Sigmoid colon (tissue), 4 donors: Measurements from ENCODE around the gene CACNA1D.

Experiments used
- EP300 ChIP-seq, 4 donors: sonication (generic); formaldehyde crosslinking; IDR thresholded peaks; one replicate each; pipeline ENCODE4 v1.6.1; 2017; ENCODE audit warnings: antibody characterized with exemption in 4 of 4
- POLR2A ChIP-seq, 2 donors: fragments of 450-650 bp; IDR thresholded peaks; one replicate each; pipeline ENCODE4 v1.6.1; 2016; ENCODE audit warnings: antibody characterized with exemption in 2 of 2, mild to moderate bottlenecking in 2 of 2, moderate library complexity in 2 of 2
- POLR2AphosphoS5 ChIP-seq, 4 donors: sonication (generic); formaldehyde crosslinking; IDR thresholded peaks; one replicate each; pipeline ENCODE4 v1.6.1; 2017; ENCODE audit warnings: antibody characterized with exemption in 4 of 4
- TF ChIP-seq, protein P1 (sequence below), 4 experiments: fragments of 450-650 bp in 3 of 4; fragments of 200-600 bp in 1 of 4; IDR thresholded peaks; one replicate each; pipeline ENCODE4 v1.5.1; 2016 to 2019; ENCODE audit warnings: antibody characterized with exemption in 4 of 4, mild to moderate bottlenecking in 3 of 4, moderate library complexity in 2 of 4

GRCh38 chr3:53641397-53641796, 147.0 kb downstream of the CACNA1D start:
- TF ChIP-seq, protein P1, sequence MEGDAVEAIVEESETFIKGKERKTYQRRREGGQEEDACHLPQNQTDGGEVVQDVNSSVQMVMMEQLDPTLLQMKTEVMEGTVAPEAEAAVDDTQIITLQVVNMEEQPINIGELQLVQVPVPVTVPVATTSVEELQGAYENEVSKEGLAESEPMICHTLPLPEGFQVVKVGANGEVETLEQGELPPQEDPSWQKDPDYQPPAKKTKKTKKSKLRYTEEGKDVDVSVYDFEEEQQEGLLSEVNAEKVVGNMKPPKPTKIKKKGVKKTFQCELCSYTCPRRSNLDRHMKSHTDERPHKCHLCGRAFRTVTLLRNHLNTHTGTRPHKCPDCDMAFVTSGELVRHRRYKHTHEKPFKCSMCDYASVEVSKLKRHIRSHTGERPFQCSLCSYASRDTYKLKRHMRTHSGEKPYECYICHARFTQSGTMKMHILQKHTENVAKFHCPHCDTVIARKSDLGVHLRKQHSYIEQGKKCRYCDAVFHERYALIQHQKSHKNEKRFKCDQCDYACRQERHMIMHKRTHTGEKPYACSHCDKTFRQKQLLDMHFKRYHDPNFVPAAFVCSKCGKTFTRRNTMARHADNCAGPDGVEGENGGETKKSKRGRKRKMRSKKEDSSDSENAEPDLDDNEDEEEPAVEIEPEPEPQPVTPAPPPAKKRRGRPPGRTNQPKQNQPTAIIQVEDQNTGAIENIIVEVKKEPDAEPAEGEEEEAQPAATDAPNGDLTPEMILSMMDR (IDR thresholded peaks at IDR 0.05), result no peak
- TF ChIP-seq POLR2AphosphoS5 (IDR thresholded peaks at IDR 0.05) (no peak), POLR2A (IDR thresholded peaks at IDR 0.05) (no peak), EP300 (IDR thresholded peaks at IDR 0.05) (no peak)
